Measurements from ENCODE around the gene RND3. TPM values are rescaled to one million over a fixed set of nuclear protein-coding genes. Genes with fewer than 3 reads are reported as not detected.

Gene RND3
- total and polyA plus RNA-seq, 9 of the 15 experiments (the other 6 are each of a cell fraction or from before 2014, with no cell fraction given): 0.22 to 0.64 (median 0.29) TPM; not detected in 4

DNA sequence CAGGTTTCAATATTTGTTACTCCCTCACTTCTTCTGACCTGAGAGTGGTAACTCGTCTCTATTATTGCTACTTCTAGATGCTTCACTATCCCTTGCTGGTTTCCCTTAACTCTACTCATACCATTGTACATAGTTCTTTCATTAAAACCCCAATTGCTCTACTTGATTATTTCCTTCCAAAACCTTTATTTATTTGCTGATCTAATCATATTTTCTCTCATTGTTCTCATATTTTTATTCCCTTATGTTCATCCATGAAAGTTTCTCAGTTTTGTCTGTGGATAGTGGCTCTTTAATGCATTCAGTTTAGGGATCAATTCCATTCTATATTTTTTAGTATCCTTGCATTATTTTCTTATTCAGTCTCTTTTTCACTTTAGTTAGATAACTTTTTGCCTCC, 42.1 kb downstream of the RND3 start:
- peak; percentile 86 for TF ChIP-seq ZNF316 (IDR thresholded peaks at IDR 0.05)
- peak; percentile 72 for TF ChIP-seq C11orf30 (IDR thresholded peaks at IDR 0.05; ENCODE audit: low read depth)
- peak; percentile 74 for TF ChIP-seq MAFG (tag; conservative IDR thresholded peaks at IDR 0.05)
- TF ChIP-seq MAFF (IDR thresholded peaks at IDR 0.05; ENCODE audit: low read length): peak; percentile 80
- no peak for TF ChIP-seq ZNF134 (CRISPR knock-in tag; conservative IDR thresholded peaks at IDR 0.05)
- peak; percentile 78 for TF ChIP-seq MAFK (IDR thresholded peaks at IDR 0.05; ENCODE audit: low read length)
- TF ChIP-seq, protein P1, sequence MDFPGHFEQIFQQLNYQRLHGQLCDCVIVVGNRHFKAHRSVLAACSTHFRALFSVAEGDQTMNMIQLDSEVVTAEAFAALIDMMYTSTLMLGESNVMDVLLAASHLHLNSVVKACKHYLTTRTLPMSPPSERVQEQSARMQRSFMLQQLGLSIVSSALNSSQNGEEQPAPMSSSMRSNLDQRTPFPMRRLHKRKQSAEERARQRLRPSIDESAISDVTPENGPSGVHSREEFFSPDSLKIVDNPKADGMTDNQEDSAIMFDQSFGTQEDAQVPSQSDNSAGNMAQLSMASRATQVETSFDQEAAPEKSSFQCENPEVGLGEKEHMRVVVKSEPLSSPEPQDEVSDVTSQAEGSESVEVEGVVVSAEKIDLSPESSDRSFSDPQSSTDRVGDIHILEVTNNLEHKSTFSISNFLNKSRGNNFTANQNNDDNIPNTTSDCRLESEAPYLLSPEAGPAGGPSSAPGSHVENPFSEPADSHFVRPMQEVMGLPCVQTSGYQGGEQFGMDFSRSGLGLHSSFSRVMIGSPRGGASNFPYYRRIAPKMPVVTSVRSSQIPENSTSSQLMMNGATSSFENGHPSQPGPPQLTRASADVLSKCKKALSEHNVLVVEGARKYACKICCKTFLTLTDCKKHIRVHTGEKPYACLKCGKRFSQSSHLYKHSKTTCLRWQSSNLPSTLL (IDR thresholded peaks at IDR 0.05): no peak
- in situ Hi-C loops (cut with MboI): no loop called here
- intact Hi-C loops (cut with micrococcal nuclease): no loop called here
- no peak overlapping the region for H2AFZ ChIP-seq (ENCODE audit: low read depth, low read length)
- H3K36me3 ChIP-seq (ENCODE audit: control insufficient read depth, insufficient read depth, low read length): no peaks in the 10 kb centered on the region
- H3K27me3 ChIP-seq (ENCODE audit: control insufficient read depth in 2 of 2, insufficient read depth in 2 of 2, low read length in 2 of 2): no peaks in the 10 kb centered on the region
- ChIA-PET CTCF (ENCODE audit: low intra/inter-chr PET ratio) (no interaction called here), POLR2A (no interaction called here)
- no peaks in the 10 kb centered on the region for H3K79me2 ChIP-seq (ENCODE audit: control insufficient read depth, insufficient read depth, low read length)
- DNase-seq (ENCODE audit: extremely low read depth in 1 of 4, low spot score in 3 of 4) (no peak), ATAC-seq (no peak), FAIRE-seq (no peak)
- H3K9ac ChIP-seq (ENCODE audit: insufficient read depth in 1 of 2, low read depth in 2 of 2, low read length in 2 of 2): no peak overlapping the region
- no peaks in the 10 kb centered on the region for H4K20me1 ChIP-seq (replicated peaks; ENCODE audit: control insufficient read depth, insufficient read depth, low read length)
- H3K27ac ChIP-seq (ENCODE audit: extremely low read depth, low read depth, low read length): no peak overlapping the region
- no peaks in the 10 kb centered on the region for H3K9me3 ChIP-seq (replicated peaks; ENCODE audit: control insufficient read depth, insufficient read depth, low read depth, low read length)
- H3K4me3 ChIP-seq: no peak overlapping the region
- no peak overlapping the region for H3K4me2 ChIP-seq (ENCODE audit: insufficient read depth, low read length)
- no peaks in the 10 kb centered on the region for H3K4me1 ChIP-seq (replicated peaks in 1 of 2; ENCODE audit: control insufficient read depth in 2 of 2, insufficient read depth in 2 of 2, low read length in 2 of 2)
- 0% methylated on average over 1 of the region's 1 CpG for WGBS (ENCODE audit: insufficient coverage, low coverage, missing lambda C conversion rate)
- BruUV-seq (replicated peaks): no TSS peak
- no peaks in the 10 kb centered on the region for H3K9me1 ChIP-seq (ENCODE audit: control insufficient read depth, insufficient read depth, low read length)
